H9 (cell line): Measurements from ENCODE around the gene MRPS33. TPM values are rescaled to one million over a fixed set of nuclear protein-coding genes. Genes with fewer than 3 reads are reported as not detected.

Experiments used
- DNase-seq: peaks from one replicate; pipeline ENCODE4 v3.0.0-alpha.2; 2017
- H2AFZ ChIP-seq: one replicate; pipeline ENCODE4 v1.6.1; 2013; ENCODE audit warnings: mild to moderate bottlenecking, low read length, control low read depth, moderate library complexity
- H2AK5ac ChIP-seq: 2 replicates; pipeline ENCODE4 v1.6.1; 2013; ENCODE audit warnings: low read length, control low read depth, mixed read lengths; ENCODE audit not compliant: insufficient read length
- H2BK120ac ChIP-seq: one replicate; pipeline ENCODE4 v1.6.1; 2013; ENCODE audit warnings: low read depth, mild to moderate bottlenecking, low read length, control low read depth, inconsistent platforms; ENCODE audit not compliant: poor library complexity, severe bottlenecking
- H2BK12ac ChIP-seq: 2 replicates; pipeline ENCODE4 v1.6.1; 2013; ENCODE audit warnings: low read length, control low read depth, mixed read lengths, low read depth; ENCODE audit not compliant: insufficient read length
- H2BK15ac ChIP-seq: 2 replicates; pipeline ENCODE4 v1.6.1; 2013; ENCODE audit warnings: low read depth, low read length, control low read depth
- H2BK20ac ChIP-seq: one replicate; pipeline ENCODE4 v1.6.1; 2013; ENCODE audit warnings: low read depth, mild to moderate bottlenecking, low read length, control low read depth, inconsistent platforms; ENCODE audit not compliant: poor library complexity, severe bottlenecking
- H2BK5ac ChIP-seq: 2 replicates; pipeline ENCODE4 v1.6.1; 2013; ENCODE audit warnings: low read length, control low read depth, mixed read lengths; ENCODE audit not compliant: insufficient read length
- H3K14ac ChIP-seq: 2 replicates; pipeline ENCODE4 v1.6.1; 2013; ENCODE audit warnings: low read length, control low read depth; ENCODE audit not compliant: insufficient read depth
- H3K18ac ChIP-seq: 2 replicates; pipeline ENCODE4 v1.6.1; 2013; ENCODE audit warnings: low read depth, mild to moderate bottlenecking, mixed read lengths, low read length, control low read depth; ENCODE audit not compliant: insufficient read length
- H3K23ac ChIP-seq: 2 replicates; pipeline ENCODE4 v1.6.1; 2013; ENCODE audit warnings: low read length, control low read depth, mixed read lengths, low read depth; ENCODE audit not compliant: insufficient read length
- H3K23me2 ChIP-seq: 2 replicates; pipeline ENCODE4 v1.6.1; 2013; ENCODE audit warnings: low read depth, mild to moderate bottlenecking, mixed read lengths, low read length, control low read depth; ENCODE audit not compliant: insufficient read length, poor library complexity, severe bottlenecking
- H3K27ac ChIP-seq: 2 replicates; pipeline ENCODE4 v1.5.1; 2013; ENCODE audit warnings: low read length, control low read depth, mixed read lengths, low read depth; ENCODE audit not compliant: insufficient read length
- H3K27me3 ChIP-seq: 2 replicates; pipeline ENCODE4 v1.6.1; 2013; ENCODE audit warnings: low read length, control low read depth, inconsistent platforms; ENCODE audit not compliant: insufficient read depth
- H3K4ac ChIP-seq: 2 replicates; pipeline ENCODE4 v1.6.1; 2013; ENCODE audit warnings: low read depth, mild to moderate bottlenecking, control low read depth, inconsistent platforms, low read length, moderate library complexity
- H3K4me1 ChIP-seq: 2 replicates; pipeline ENCODE4 v1.6.1; 2013; ENCODE audit warnings: low read length, control low read depth, inconsistent platforms; ENCODE audit not compliant: insufficient read depth
- H3K4me2 ChIP-seq: 2 replicates; pipeline ENCODE4 v1.6.1; 2013; ENCODE audit warnings: low read length, control low read depth, mixed read lengths; ENCODE audit not compliant: insufficient read length, insufficient read depth
- H3K56ac ChIP-seq: 2 replicates; pipeline ENCODE4 v1.6.1; 2013; ENCODE audit warnings: low read depth, mild to moderate bottlenecking, mixed read lengths, low read length, control low read depth; ENCODE audit not compliant: insufficient read length
- H3K79me1 ChIP-seq: 2 replicates; pipeline ENCODE4 v1.6.1; 2013; ENCODE audit warnings: low read depth, mild to moderate bottlenecking, moderate library complexity, low read length, control low read depth, inconsistent platforms; ENCODE audit not compliant: insufficient read depth, poor library complexity, severe bottlenecking
- H3K79me2 ChIP-seq: 2 replicates; pipeline ENCODE4 v1.6.1; 2013; ENCODE audit warnings: low read length, control low read depth, inconsistent platforms; ENCODE audit not compliant: insufficient read depth
- H3K9ac ChIP-seq: 2 replicates; pipeline ENCODE4 v1.6.1; 2013; ENCODE audit warnings: low read length, control low read depth, mixed read lengths; ENCODE audit not compliant: insufficient read length; ENCODE audit errors: extremely low read depth
- H3K9me3 ChIP-seq: one replicate; pipeline ENCODE4 v1.6.1; 2013; ENCODE audit warnings: low read depth, low read length, inconsistent platforms; ENCODE audit not compliant: control insufficient read depth
- H3T11ph ChIP-seq: one replicate; pipeline ENCODE4 v1.6.1; 2013; ENCODE audit warnings: mild to moderate bottlenecking, low read length, control low read depth, inconsistent platforms
- H4K20me1 ChIP-seq: one replicate; pipeline ENCODE4 v1.6.1; 2013; ENCODE audit not compliant: control insufficient read depth, insufficient read length, insufficient read depth
- H4K5ac ChIP-seq: 2 replicates; pipeline ENCODE4 v1.6.1; 2013; ENCODE audit warnings: low read depth, mild to moderate bottlenecking, mixed read lengths, low read length, control low read depth; ENCODE audit not compliant: insufficient read length
- H4K8ac ChIP-seq: replicated peaks from 2 replicates; pipeline ENCODE4 v1.6.1; 2013; ENCODE audit warnings: low read length, control low read depth, mixed read lengths, low read depth; ENCODE audit not compliant: insufficient read length
- H4K91ac ChIP-seq: 2 replicates; pipeline ENCODE4 v1.6.1; 2013; ENCODE audit warnings: low read depth, mild to moderate bottlenecking, moderate library complexity, mixed read lengths, low read length, control low read depth; ENCODE audit not compliant: insufficient read length
- H3K27ac Mint-ChIP-seq, 3 experiments: 2 replicates in 2 of 3; 3 replicates in 1 of 3; pipeline ENCODE4 v1.8.0; 2020 to 2021; ENCODE audit warnings: mixed read lengths in 3 of 3, mild to moderate bottlenecking in 1 of 3, moderate library complexity in 1 of 3
- H3K27me3 Mint-ChIP-seq: 2 replicates; pipeline ENCODE4 v1.8.0; 2021; ENCODE audit warnings: low read depth, mild to moderate bottlenecking, moderate library complexity, mixed read lengths
- H3K36me3 Mint-ChIP-seq, 3 experiments: 2 replicates in 2 of 3; 3 replicates in 1 of 3; pipeline ENCODE4 v1.8.0; 2020 to 2021; ENCODE audit warnings: low read depth in 3 of 3, mixed read lengths in 3 of 3; ENCODE audit not compliant: insufficient read depth in 1 of 3
- H3K4me1 Mint-ChIP-seq, 2 experiments: 2 replicates each; pipeline ENCODE4 v1.8.0; 2020; ENCODE audit warnings: mixed read lengths in 2 of 2
- H3K4me3 Mint-ChIP-seq, 2 experiments: 2 replicates in 1 of 2; 3 replicates in 1 of 2; pipeline ENCODE4 v1.8.0; 2020 to 2021; ENCODE audit warnings: mild to moderate bottlenecking in 2 of 2, mixed read lengths in 2 of 2, moderate library complexity in 1 of 2
- H3K9me3 Mint-ChIP-seq, 2 experiments: 2 replicates in 1 of 2; 3 replicates in 1 of 2; pipeline ENCODE4 v1.8.0; 2020; ENCODE audit warnings: mild to moderate bottlenecking in 2 of 2, mixed read lengths in 2 of 2, moderate library complexity in 1 of 2
- CTCF ChIP-seq: fragments of 200-600 bp; sonication (generic); conservative IDR thresholded peaks from 3 replicates; pipeline ENCODE4 v1.8.0; 2021; ENCODE audit warnings: antibody characterized with exemption, mild to moderate bottlenecking
- WGBS: extraction: QIAGEN DNeasy Blood & Tissue Kit; methylation state at CpG from one replicate; pipeline ENCODE4 v1.1.7; 2013; ENCODE audit warnings: missing lambda C conversion rate, low lambda C conversion rate, mixed read lengths; ENCODE audit not compliant: insufficient read length; ENCODE audit errors: extremely low coverage; 5-methylcytosine and 5-hydroxymethylcytosine counted together
- total RNA-seq: library from RNA; stranded (reverse); gene quantifications from 2 replicates; pipeline ENCODE4 v1.2.1, GENCODE V29; 2021

Gene MRPS33
- total RNA-seq, 1 experiment from 2014 or later: 64.2 TPM

- no CpG with 5 or more reads among the region's 2 CpGs for WGBS
- Histone ChIP-seq H2BK5ac (no peak overlapping the region), H2BK20ac (no peak overlapping the region), H4K91ac (no peak overlapping the region), H3K14ac (no peak overlapping the region), H3K27me3 (no peaks in the 10 kb centered on the region), H3K4me1 (no peaks in the 10 kb centered on the region), H2BK120ac (no peak overlapping the region), H3K4ac (no peak overlapping the region), H4K8ac (no peak overlapping the region), H3K56ac (no peak overlapping the region), H3K18ac (no peak overlapping the region), H2AFZ (no peak overlapping the region), H2BK12ac (no peak overlapping the region), H3K79me2 (no peaks in the 10 kb centered on the region), H3K9ac (no peak overlapping the region), H3K23me2 (no peaks in the 10 kb centered on the region), H4K20me1 (no peaks in the 10 kb centered on the region), H4K5ac (no peak overlapping the region), H3K79me1 (no peaks in the 10 kb centered on the region), H3K27ac (no peak overlapping the region), H3T11ph (no peak overlapping the region), H3K23ac (no peak overlapping the region), H3K4me2 (no peak overlapping the region), H3K9me3 (no peaks in the 10 kb centered on the region), H2BK15ac (no peak overlapping the region), H2AK5ac (no peak overlapping the region)
- TF ChIP-seq CTCF: no peak
- no peaks in the 10 kb centered on the region for H3K4me1 Mint-ChIP-seq
- no peak overlapping the region for H3K27ac Mint-ChIP-seq
- no peak for DNase-seq
- H3K4me3 Mint-ChIP-seq: no peak overlapping the region
- no peaks in the 10 kb centered on the region for H3K36me3 Mint-ChIP-seq
- no peaks in the 10 kb centered on the region for H3K9me3 Mint-ChIP-seq
- peaks cover 6% of the 10 kb centered on the region; the same call in 1 of the 2 replicates for H3K27me3 Mint-ChIP-seq
Observed at GRCh38 chr7:140998715-140999114, 16.0 kb downstream of the MRPS33 start.
